Measurements from ENCODE around the gene ALG11. TPM values are rescaled to one million over a fixed set of nuclear protein-coding genes. Genes with fewer than 3 reads are reported as not detected.

ALG11 gene
- total RNA-seq, 1 experiment from 2014 or later = 22.6 TPM

DNA sequence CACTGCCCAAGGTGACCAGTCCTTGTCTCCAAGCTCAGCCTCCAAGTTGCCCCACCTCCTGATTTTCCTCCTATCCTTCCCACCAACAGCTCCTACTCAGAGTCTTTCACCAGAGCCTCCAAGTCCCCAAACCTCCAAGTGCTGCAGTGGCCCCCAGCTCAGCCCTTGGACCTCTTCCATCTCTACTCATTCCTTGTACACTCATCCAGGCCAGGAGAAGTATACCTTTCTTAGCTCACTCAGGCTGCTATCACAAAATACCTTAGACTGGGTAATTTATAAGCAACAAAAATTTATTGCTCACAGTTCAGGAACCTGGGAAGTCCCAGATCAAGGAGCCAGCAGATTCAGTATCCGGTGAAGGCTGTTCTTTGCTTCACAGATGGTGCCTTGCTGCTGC lies 12.3 kb upstream of the ALG11 start:
- Histone ChIP-seq H3K27me3 (ENCODE audit: insufficient read depth, low read length) (no peaks in the 10 kb centered on the region), H3K9me3 (ENCODE audit: control insufficient read depth in 1 of 2, insufficient read depth in 1 of 2, low read depth in 1 of 2, low read length in 2 of 2) (no peaks in the 10 kb centered on the region), H2AFZ (ENCODE audit: low read depth, low read length, poor library complexity, severe bottlenecking) (no peak overlapping the region), H3K4me1 (ENCODE audit: control insufficient read depth in 1 of 2, insufficient read depth in 2 of 2, low read length in 2 of 2) (peaks cover 0 to 5% of the 10 kb centered on the region in 2 experiments; a peak in 1 of 4 replicates), H3K79me2 (ENCODE audit: insufficient read depth, low read length) (no peaks in the 10 kb centered on the region), H3K4me2 (ENCODE audit: low read length) (no peak overlapping the region), H3K36me3 (ENCODE audit: control insufficient read depth in 1 of 2, insufficient read depth in 2 of 2, low read length in 2 of 2) (no peaks in the 10 kb centered on the region), H3K4me3 (replicated peaks in 1 of 2; ENCODE audit: low read depth in 1 of 2, low read length in 2 of 2) (no peak overlapping the region), H4K20me1 (ENCODE audit: insufficient read depth) (no peaks in the 10 kb centered on the region), H3K9me2 (ENCODE audit: insufficient read depth) (no peaks in the 10 kb centered on the region), H3K27ac (ENCODE audit: low read depth, low read length) (no peak overlapping the region), H3K9ac (ENCODE audit: low read length) (no peak overlapping the region)
- ATAC-seq (no peak), DNase-seq (ENCODE audit: low read depth, low spot score) (no peak)
- ChIA-PET POLR2A (no interaction called here), CTCF (interaction anchor here (0.7 kb wide), 1 partner anchor 451 kb away, joined by 3 read pairs; no protein-coding TSS in a partner anchor), RAD21 (ENCODE audit: low non-redundant PET in 1 of 2, low total read pairs in 2 of 2, uncharacterized antibody in 2 of 2, unreplicated experiment in 2 of 2) (no interaction called here)
- BruUV-seq (replicated peaks) = no TSS peak
- TF ChIP-seq, protein P1, sequence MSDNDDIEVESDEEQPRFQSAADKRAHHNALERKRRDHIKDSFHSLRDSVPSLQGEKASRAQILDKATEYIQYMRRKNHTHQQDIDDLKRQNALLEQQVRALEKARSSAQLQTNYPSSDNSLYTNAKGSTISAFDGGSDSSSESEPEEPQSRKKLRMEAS (IDR thresholded peaks at IDR 0.05) = no peak
- TF ChIP-seq CBX3 (IDR thresholded peaks at IDR 0.05; ENCODE audit: low read depth) (no peak), CTCF (IDR thresholded peaks at IDR 0.05 in 2 of 3, conservative IDR thresholded peaks at IDR 0.05 in 1 of 3; ENCODE audit: borderline replicate concordance in 1 of 3, insufficient read depth in 1 of 3, low read depth in 2 of 3, low read length in 2 of 3) (no peak), SIN3A (IDR thresholded peaks at IDR 0.05; ENCODE audit: low read depth) (no peak), YY1 (IDR thresholded peaks at IDR 0.05; ENCODE audit: extremely low read depth, insufficient replicate concordance, low read depth, low read length) (no peak), EZH2phosphoT487 (IDR thresholded peaks at IDR 0.05; ENCODE audit: borderline replicate concordance) (no peak), ZNF274 (IDR thresholded peaks at IDR 0.05; ENCODE audit: low read depth, low read length) (no peak), EGR1 (IDR thresholded peaks at IDR 0.05; ENCODE audit: low read depth) (no peak), JUND (IDR thresholded peaks at IDR 0.05) (no peak), SP1 (IDR thresholded peaks at IDR 0.05; ENCODE audit: low read depth) (no peak), TCF7L2 (IDR thresholded peaks at IDR 0.05; ENCODE audit: borderline replicate concordance, extremely low read depth, insufficient read depth, insufficient read length) (no peak), EZH2 (IDR thresholded peaks at IDR 0.05) (no peak), POLR2A (IDR thresholded peaks at IDR 0.05; ENCODE audit: borderline replicate concordance, extremely low read depth, insufficient read depth, insufficient read length) (no peak), CEBPB (IDR thresholded peaks at IDR 0.05; ENCODE audit: low read depth) (no peak), ATF3 (IDR thresholded peaks at IDR 0.05) (no peak), ZFX (IDR thresholded peaks at IDR 0.05) (no peak), REST (IDR thresholded peaks at IDR 0.05; ENCODE audit: low read depth) (no peak), FOSL1 (IDR thresholded peaks at IDR 0.05; ENCODE audit: low read depth) (no peak), ZBTB33 (IDR thresholded peaks at IDR 0.05; ENCODE audit: extremely low read depth, insufficient replicate concordance, low read length) (no peak)
- intact Hi-C loops (cut with micrococcal nuclease) = loop anchor here (5.0 kb wide), 1 partner anchor 127 kb away; the partner anchor contains the start of gene NEK5

Data from HCT116 (cell line).